GM12878 (cell line): ENCODE results near the gene EXD3. TPM values are rescaled to one million over a fixed set of nuclear protein-coding genes. Genes with fewer than 3 reads are reported as not detected.
A peak's percentile ranks its signal among the peaks of the same experiment; 100 is the strongest.

Source experiments
- BHLHE40 ChIP-seq, 2 experiments: fragments of 450-650 bp in 1 of 2; IDR thresholded peaks; 2 replicates each; pipeline ENCODE4 v1.6.1; 2011 to 2017; ENCODE audit warnings: low read depth in 2 of 2, borderline replicate concordance in 1 of 2, improper control_type of control experiment in 1 of 2, low read length in 1 of 2, mild to moderate bottlenecking in 1 of 2
- FOS ChIP-seq: IDR thresholded peaks from 3 replicates; pipeline ENCODE4 v1.6.1; 2011; ENCODE audit warnings: borderline replicate concordance; ENCODE audit not compliant: insufficient read length; ENCODE audit errors: extremely low read depth
- GABPA ChIP-seq: IDR thresholded peaks from 2 replicates; pipeline ENCODE4 v1.6.1; 2014; ENCODE audit warnings: antibody characterized with exemption, low read depth, mild to moderate bottlenecking, inconsistent platforms
- HDAC6 ChIP-seq: fragments of 200-600 bp; sonication (generic); IDR thresholded peaks from one replicate; pipeline ENCODE4 v1.8.0; 2017; ENCODE audit warnings: antibody characterized with exemption; ENCODE audit not compliant: unreplicated experiment
- HSF1 ChIP-seq: fragments of 150-350 bp; IDR thresholded peaks from 2 replicates; pipeline ENCODE4 v1.6.1; 2014; ENCODE audit warnings: mild to moderate bottlenecking, low read depth, low read length
- NR2F1 ChIP-seq: fragments of 450-650 bp; conservative IDR thresholded peaks from 2 replicates; pipeline ENCODE4 v1.6.1; 2017; ENCODE audit warnings: mild to moderate bottlenecking
- RB1 ChIP-seq: fragments of 450-650 bp; formaldehyde crosslinking; IDR thresholded peaks from 2 replicates; pipeline ENCODE4 v1.6.1; 2017; ENCODE audit warnings: mild to moderate bottlenecking, borderline replicate concordance
- SIN3A ChIP-seq: IDR thresholded peaks from 2 replicates; pipeline ENCODE4 v1.6.1; 2012; ENCODE audit warnings: low read depth, low read length, improper control_type of control experiment
- SKIL ChIP-seq: fragments of 450-650 bp; IDR thresholded peaks from 2 replicates; pipeline ENCODE4 v1.6.1; 2017; ENCODE audit warnings: mild to moderate bottlenecking, low read depth, inconsistent platforms; ENCODE audit not compliant: poor library complexity, severe bottlenecking
- SP1 ChIP-seq: IDR thresholded peaks from one replicate; pipeline ENCODE4 v1.6.1; 2011; ENCODE audit warnings: low read depth, low read length
- USF1 ChIP-seq: IDR thresholded peaks from 2 replicates; pipeline ENCODE4 v1.6.1; 2011; ENCODE audit warnings: borderline replicate concordance, low read depth, mild to moderate bottlenecking, moderate library complexity, mixed read lengths, low read length; ENCODE audit not compliant: insufficient read depth; ENCODE audit errors: extremely low read length
- USF2 ChIP-seq: IDR thresholded peaks from 2 replicates; pipeline ENCODE4 v1.6.1; 2011; ENCODE audit warnings: low read depth, low read length, improper control_type of control experiment, borderline replicate concordance
- ZBED1 ChIP-seq: IDR thresholded peaks from 2 replicates; pipeline ENCODE4 v1.6.1; 2016; ENCODE audit warnings: borderline replicate concordance
- ZNF592 ChIP-seq: fragments of 450-650 bp; IDR thresholded peaks from 2 replicates; pipeline ENCODE4 v1.6.1; 2017; ENCODE audit warnings: mild to moderate bottlenecking, moderate library complexity
- polyA plus RNA-seq, 11 experiments: library from polyadenylated mRNA; depleted of rRNA in 4 of 11; unstranded in 6 of 11; stranded (reverse) in 5 of 11; fragments of >200 nt; fragmentation: Nextera tagmentation in 4 of 11; fragmentation: Illumina TruSeq in 1 of 11; extraction: Ambion mirVana in 4 of 11; extraction: Trizol in 1 of 11; gene quantifications; 1 replicate in 1 of 11; 2 replicates in 10 of 11; pipeline versions ENCODE4 v1.2.1 to v1.2.3, GENCODE V29; 2011 to 2016; ENCODE audit warnings: inconsistent platforms in 2 of 11, missing spikeins in 2 of 11, low read depth in 1 of 11
- total RNA-seq, 4 experiments: library from RNA; depleted of rRNA in 3 of 4; stranded (reverse); fragments of >200 nt in 3 of 4; fragmentation: Illumina TruSeq in 1 of 4; extraction: Trizol in 1 of 4; gene quantifications; 2 replicates each; pipeline versions ENCODE4 v1.2.1 to v1.2.3, GENCODE V29; 2013 to 2021

The EXD3 gene
- total and polyA plus RNA-seq, 10 of the 15 experiments (the other 5 are each of a cell fraction or from before 2014, with no cell fraction given) = 0.21 to 7.1 (median 3.6) TPM

- TF ChIP-seq USF1 = peak; percentile 15
- TF ChIP-seq NR2F1 = peak; percentile 56; the same call in 1 of the 2 replicates
- no peak for TF ChIP-seq HSF1
- TF ChIP-seq USF2 = no peak
- TF ChIP-seq FOS = no peak
- no peak for TF ChIP-seq ZBED1
- no peak for TF ChIP-seq HDAC6
- TF ChIP-seq SIN3A = no peak
- TF ChIP-seq ZNF592 = no peak
- TF ChIP-seq RB1 = no peak
- TF ChIP-seq GABPA = no peak
- no peak for TF ChIP-seq SP1
- TF ChIP-seq SKIL = no peak
- peak in 1 of 2 experiments; percentile 50; a peak in 1 of 4 replicates for TF ChIP-seq BHLHE40 (IDR thresholded peaks at IDR 0.05; ENCODE audit: borderline replicate concordance in 1 of 2, low read depth in 2 of 2, low read length in 1 of 2)
Observed at GRCh38 chr9:137441289-137441934, 18.4 kb upstream of the EXD3 start, which contains the start of gene ENTPD8 (continued).
